C4-2B (cell line): ENCODE results near the gene TRABD2A.

Source experiments
- CTCF ChIP-seq: fragments of 450-650 bp; conservative IDR thresholded peaks from 2 replicates; pipeline ENCODE4 v1.5.1; 2017; ENCODE audit warnings: mild to moderate bottlenecking
- ZFX ChIP-seq: fragments of 450-650 bp; IDR thresholded peaks from 2 replicates; pipeline ENCODE4 v1.6.1; 2017

- TF ChIP-seq CTCF (no peak), ZFX (no peak)
Observed at GRCh38 chr2:84841577-84841976, 39.3 kb downstream of the TRABD2A start.
